HEK293 (cell line): ENCODE measurements around the gene KRT20.
A peak's percentile ranks its signal among the peaks of the same experiment; 100 is the strongest.

Source experiments
- CTCF ChIA-PET: fragments of 350-600 bp; formaldehyde crosslinking; extraction: SDS; loops from one replicate; lab custom pipeline; 2021; ENCODE audit warnings: antibody characterized with exemption; lab: Yijun Ruan, JAX
- POLR2A ChIA-PET: fragments of 300-600 bp; formaldehyde crosslinking; extraction: SDS; loops from one replicate; lab custom pipeline; 2020; ENCODE audit warnings: antibody characterized with exemption, inconsistent platforms; lab: Yijun Ruan, JAX
- H3K27ac ChIP-seq: fragments of 200-500 bp; sonication (Bioruptor generic); 2 replicates; pipeline ENCODE4 v1.5.1; 2014; ENCODE audit warnings: low read depth, low read length, control low read depth, inconsistent platforms; ENCODE audit errors: extremely low read depth
- H3K36me3 ChIP-seq, 2 experiments: fragments of 200-500 bp in 1 of 2; sonication (Bioruptor generic) in 1 of 2; 1 replicate in 1 of 2; 2 replicates in 1 of 2; pipeline ENCODE4 v1.5.1; 2014 to 2017; ENCODE audit warnings: inconsistent platforms in 2 of 2, low read length in 2 of 2; ENCODE audit not compliant: control insufficient read depth in 2 of 2, insufficient read depth in 1 of 2
- H3K4me1 ChIP-seq: fragments of 200-500 bp; sonication (Bioruptor generic); 2 replicates; pipeline ENCODE4 v1.5.1; 2014; ENCODE audit warnings: mild to moderate bottlenecking, low read length, inconsistent platforms; ENCODE audit not compliant: control insufficient read depth, insufficient read depth
- H3K4me3 ChIP-seq: 2 replicates; pipeline ENCODE4 v1.5.1; 2011; ENCODE audit warnings: low read depth, mild to moderate bottlenecking, control low read depth, low read length, moderate library complexity
- H3K9me3 ChIP-seq: fragments of 200-500 bp; sonication (Bioruptor generic); 2 replicates; pipeline ENCODE4 v1.5.1; 2014; ENCODE audit warnings: low read depth, low read length, inconsistent platforms; ENCODE audit not compliant: control insufficient read depth, insufficient read depth
- GLIS2 ChIP-seq: fragments of 450-650 bp; formaldehyde crosslinking; IDR thresholded peaks from 2 replicates; pipeline ENCODE4 v1.5.1; 2016; ENCODE audit warnings: missing biosample characterization, missing genetic modification characterization
- KLF1 ChIP-seq: fragments of 450-650 bp; formaldehyde crosslinking; IDR thresholded peaks from 2 replicates; pipeline ENCODE4 v1.5.1; 2016; ENCODE audit warnings: missing biosample characterization, missing genetic modification characterization
- SCRT2 ChIP-seq: fragments of 450-650 bp; formaldehyde crosslinking; IDR thresholded peaks from 2 replicates; pipeline ENCODE4 v1.5.1; 2016; ENCODE audit warnings: missing biosample characterization, missing genetic modification characterization
- SP7 ChIP-seq: fragments of 450-650 bp; formaldehyde crosslinking; IDR thresholded peaks from 2 replicates; pipeline ENCODE4 v1.5.1; 2016; ENCODE audit warnings: missing biosample characterization, missing genetic modification characterization
- ZBTB17 ChIP-seq: fragments of 450-650 bp; formaldehyde crosslinking; IDR thresholded peaks from 2 replicates; pipeline ENCODE4 v1.5.1; 2016; ENCODE audit warnings: missing biosample characterization, missing genetic modification characterization
- ZFP69B ChIP-seq: fragments of 450-650 bp; formaldehyde crosslinking; IDR thresholded peaks from 2 replicates; pipeline ENCODE4 v1.5.1; 2016; ENCODE audit warnings: missing biosample characterization, missing genetic modification characterization
- ZNF184 ChIP-seq: fragments of 450-650 bp; IDR thresholded peaks from 2 replicates; pipeline ENCODE4 v1.5.1; 2018; ENCODE audit warnings: missing biosample characterization, mild to moderate bottlenecking, missing genetic modification characterization
- ZNF223 ChIP-seq: fragments of 450-650 bp; formaldehyde crosslinking; IDR thresholded peaks from 2 replicates; pipeline ENCODE4 v1.5.1; 2016; ENCODE audit warnings: missing biosample characterization, missing genetic modification characterization
- ZNF24 ChIP-seq: fragments of 450-650 bp; formaldehyde crosslinking; IDR thresholded peaks from 2 replicates; pipeline ENCODE4 v1.5.1; 2016; ENCODE audit warnings: missing biosample characterization, missing genetic modification characterization
- ZNF274 ChIP-seq, 2 experiments: fragments of 200-500 bp in 1 of 2; fragments of 450-650 bp in 1 of 2; sonication (Bioruptor generic) in 1 of 2; formaldehyde crosslinking in 1 of 2; IDR thresholded peaks; 2 replicates each; pipeline versions ENCODE4 v1.5.1 to v1.6.1; 2014 to 2016; ENCODE audit warnings: borderline replicate concordance in 1 of 2, inconsistent platforms in 1 of 2, low read length in 1 of 2, missing biosample characterization in 1 of 2, missing genetic modification characterization in 1 of 2
- ZNF366 ChIP-seq: fragments of 450-650 bp; formaldehyde crosslinking; conservative IDR thresholded peaks from 2 replicates; pipeline ENCODE4 v1.5.1; 2016; ENCODE audit warnings: missing biosample characterization, missing genetic modification characterization
- ZNF426 ChIP-seq: fragments of 450-650 bp; formaldehyde crosslinking; IDR thresholded peaks from 2 replicates; pipeline ENCODE4 v1.5.1; 2017; ENCODE audit warnings: missing biosample characterization, missing genetic modification characterization, mild to moderate bottlenecking, inconsistent platforms, moderate library complexity
- ZNF530 ChIP-seq: fragments of 450-650 bp; formaldehyde crosslinking; IDR thresholded peaks from 2 replicates; pipeline ENCODE4 v1.5.1; 2016; ENCODE audit warnings: low read depth, missing biosample characterization, missing genetic modification characterization
- ZNF561 ChIP-seq: fragments of 450-650 bp; IDR thresholded peaks from 2 replicates; pipeline ENCODE4 v1.5.1; 2018; ENCODE audit warnings: missing biosample characterization, missing genetic modification characterization, borderline replicate concordance
- ZNF629 ChIP-seq: fragments of 450-650 bp; formaldehyde crosslinking; IDR thresholded peaks from 2 replicates; pipeline ENCODE4 v1.5.1; 2017; ENCODE audit warnings: missing biosample characterization, missing genetic modification characterization
- ZNF660 ChIP-seq: fragments of 450-650 bp; IDR thresholded peaks from 2 replicates; pipeline ENCODE4 v1.5.1; 2018; ENCODE audit warnings: missing biosample characterization, mild to moderate bottlenecking, missing genetic modification characterization
- ZNF843 ChIP-seq: fragments of 450-650 bp; formaldehyde crosslinking; IDR thresholded peaks from 2 replicates; pipeline ENCODE4 v1.5.1; 2016; ENCODE audit warnings: missing biosample characterization, missing genetic modification characterization
- ZXDB ChIP-seq: fragments of 450-650 bp; formaldehyde crosslinking; IDR thresholded peaks from 2 replicates; pipeline ENCODE4 v1.5.1; 2016; ENCODE audit warnings: missing biosample characterization, missing genetic modification characterization
- TF ChIP-seq, protein P1 (sequence below): fragments of 450-650 bp; formaldehyde crosslinking; IDR thresholded peaks from 2 replicates; pipeline ENCODE4 v1.5.1; 2016; ENCODE audit warnings: missing biosample characterization, missing genetic modification characterization
- TF ChIP-seq, protein P2 (sequence below): fragments of 450-650 bp; formaldehyde crosslinking; IDR thresholded peaks from 2 replicates; pipeline ENCODE4 v1.5.1; 2016; ENCODE audit warnings: missing biosample characterization, missing genetic modification characterization
- TF ChIP-seq, protein P3 (sequence below): fragments of 450-650 bp; formaldehyde crosslinking; IDR thresholded peaks from 2 replicates; pipeline ENCODE4 v1.5.1; 2016; ENCODE audit warnings: missing biosample characterization, missing genetic modification characterization
- TF ChIP-seq, protein P4 (sequence below): fragments of 450-650 bp; formaldehyde crosslinking; IDR thresholded peaks from 2 replicates; pipeline ENCODE4 v1.5.1; 2017; ENCODE audit warnings: missing biosample characterization, missing genetic modification characterization

KRT20 gene

DNA sequence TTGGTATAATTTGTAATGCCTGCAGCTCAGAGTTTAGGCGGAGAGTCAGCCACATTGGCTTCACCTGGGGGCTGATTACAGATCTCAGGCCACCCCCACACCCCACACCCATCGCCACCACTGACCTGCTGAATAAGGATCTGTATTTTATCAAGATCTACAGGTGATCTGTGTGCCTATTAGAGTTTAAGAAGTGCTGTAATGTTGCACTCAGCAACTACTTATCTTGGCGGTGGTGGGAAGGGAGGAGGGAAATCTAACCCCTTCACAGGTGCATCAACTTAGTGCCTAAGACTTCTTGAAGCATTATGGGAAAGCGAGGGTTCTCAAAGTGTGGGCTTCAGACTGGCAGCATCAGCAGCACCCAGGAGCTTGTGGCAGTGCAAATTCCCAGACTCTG lies 17.5 kb upstream of the KRT20 start:
- no peaks in the 10 kb centered on the region for H3K9me3 ChIP-seq
- H3K27ac ChIP-seq = peak overlapping the region; percentile 63; the same call in 1 of the 2 replicates
- H3K36me3 ChIP-seq = no peaks in the 10 kb centered on the region
- H3K4me3 ChIP-seq = no peak overlapping the region
- TF ChIP-seq ZNF561 (tag by site-specific recombination) (no peak), ZNF24 (tag by site-specific recombination) (no peak), SCRT2 (tag by site-specific recombination) (peak; percentile 60; the same call in 1 of the 2 replicates), ZNF184 (tag by site-specific recombination) (no peak)
- H3K4me1 ChIP-seq = peaks cover 27% of the 10 kb centered on the region
- CTCF ChIA-PET = interaction anchor here (0.7 to 3.4 kb wide), 10 partner anchors 11 to 765 kb away, joined by 3 to 15 read pairs (median 3); no protein-coding TSS in a partner anchor
- POLR2A ChIA-PET = interaction anchor here (0.8 kb wide), 1 partner anchor 760 kb away, joined by 3 read pairs; no protein-coding TSS in a partner anchor

DNA sequence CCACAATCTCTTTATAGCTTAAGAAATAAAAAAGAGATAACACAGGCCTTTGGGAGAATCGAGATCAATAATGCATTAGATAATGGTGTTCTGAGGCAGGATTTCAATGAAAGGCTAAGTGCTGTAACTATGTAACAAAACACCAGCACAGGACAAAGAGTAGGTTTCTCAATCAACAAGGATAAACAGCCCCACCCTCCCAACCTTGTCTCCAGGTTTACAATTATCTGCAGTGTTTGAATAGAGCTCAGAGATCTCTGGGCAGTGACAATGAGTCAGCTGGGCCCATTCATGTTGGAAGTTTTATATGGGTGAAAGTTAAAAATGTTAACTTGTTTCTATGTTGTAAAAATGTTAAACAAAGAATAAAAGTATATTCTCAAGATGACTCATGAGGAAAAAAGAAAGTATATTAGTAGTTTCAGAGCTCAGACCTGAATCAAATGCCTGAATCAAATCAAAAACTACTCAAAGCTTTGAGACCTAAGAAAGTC lies 17.0 kb upstream of the KRT20 start:
- POLR2A ChIA-PET = interaction anchor here (0.8 kb wide), 1 partner anchor 761 kb away, joined by 3 read pairs; no protein-coding TSS in a partner anchor
- H3K27ac ChIP-seq = peak overlapping the region; percentile 63; the same call in 1 of the 2 replicates

More for the DNA sequence above, 17.0 kb upstream of the KRT20 start:
- Histone ChIP-seq H3K4me1 (peaks cover 27% of the 10 kb centered on the region), H3K9me3 (no peaks in the 10 kb centered on the region), H3K36me3 (no peaks in the 10 kb centered on the region), H3K4me3 (no peak overlapping the region)
- CTCF ChIA-PET = interaction anchor here (0.6 to 3.4 kb wide), 13 partner anchors 11 to 766 kb away, joined by 3 to 15 read pairs (median 3); partner anchors contain the start of gene KRT20
- TF ChIP-seq ZFP69B (tag by site-specific recombination) = 0 out of 2 replicates have a peak, but pooled peaks have one; percentile 31
- no peak for TF ChIP-seq ZNF426
- TF ChIP-seq SP7 (tag by site-specific recombination) = peak; percentile 69
- TF ChIP-seq ZNF629 (tag by site-specific recombination) = 0 out of 2 replicates have a peak, but pooled peaks have one; percentile 15
- peak; percentile 41 for TF ChIP-seq ZBTB17 (tag by site-specific recombination)
- peak; percentile 48 for TF ChIP-seq KLF1
- no peak for TF ChIP-seq ZXDB
- no peak for TF ChIP-seq ZNF530 (tag by site-specific recombination)
- TF ChIP-seq, protein P1, sequence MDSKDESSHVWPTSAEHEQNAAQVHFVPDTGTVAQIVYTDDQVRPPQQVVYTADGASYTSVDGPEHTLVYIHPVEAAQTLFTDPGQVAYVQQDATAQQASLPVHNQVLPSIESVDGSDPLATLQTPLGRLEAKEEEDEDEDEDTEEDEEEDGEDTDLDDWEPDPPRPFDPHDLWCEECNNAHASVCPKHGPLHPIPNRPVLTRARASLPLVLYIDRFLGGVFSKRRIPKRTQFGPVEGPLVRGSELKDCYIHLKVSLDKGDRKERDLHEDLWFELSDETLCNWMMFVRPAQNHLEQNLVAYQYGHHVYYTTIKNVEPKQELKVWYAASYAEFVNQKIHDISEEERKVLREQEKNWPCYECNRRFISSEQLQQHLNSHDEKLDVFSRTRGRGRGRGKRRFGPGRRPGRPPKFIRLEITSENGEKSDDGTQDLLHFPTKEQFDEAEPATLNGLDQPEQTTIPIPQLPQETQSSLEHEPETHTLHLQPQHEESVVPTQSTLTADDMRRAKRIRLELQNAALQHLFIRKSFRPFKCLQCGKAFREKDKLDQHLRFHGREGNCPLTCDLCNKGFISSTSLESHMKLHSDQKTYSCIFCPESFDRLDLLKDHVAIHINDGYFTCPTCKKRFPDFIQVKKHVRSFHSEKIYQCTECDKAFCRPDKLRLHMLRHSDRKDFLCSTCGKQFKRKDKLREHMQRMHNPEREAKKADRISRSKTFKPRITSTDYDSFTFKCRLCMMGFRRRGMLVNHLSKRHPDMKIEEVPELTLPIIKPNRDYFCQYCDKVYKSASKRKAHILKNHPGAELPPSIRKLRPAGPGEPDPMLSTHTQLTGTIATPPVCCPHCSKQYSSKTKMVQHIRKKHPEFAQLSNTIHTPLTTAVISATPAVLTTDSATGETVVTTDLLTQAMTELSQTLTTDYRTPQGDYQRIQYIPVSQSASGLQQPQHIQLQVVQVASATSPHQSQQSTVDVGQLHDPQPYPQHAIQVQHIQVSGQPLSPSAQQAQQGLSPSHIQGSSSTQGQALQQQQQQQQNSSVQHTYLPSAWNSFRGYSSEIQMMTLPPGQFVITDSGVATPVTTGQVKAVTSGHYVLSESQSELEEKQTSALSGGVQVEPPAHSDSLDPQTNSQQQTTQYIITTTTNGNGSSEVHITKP (tag by site-specific recombination) = peak; percentile 44; the same call in 1 of the 2 replicates
- TF ChIP-seq, protein P2, sequence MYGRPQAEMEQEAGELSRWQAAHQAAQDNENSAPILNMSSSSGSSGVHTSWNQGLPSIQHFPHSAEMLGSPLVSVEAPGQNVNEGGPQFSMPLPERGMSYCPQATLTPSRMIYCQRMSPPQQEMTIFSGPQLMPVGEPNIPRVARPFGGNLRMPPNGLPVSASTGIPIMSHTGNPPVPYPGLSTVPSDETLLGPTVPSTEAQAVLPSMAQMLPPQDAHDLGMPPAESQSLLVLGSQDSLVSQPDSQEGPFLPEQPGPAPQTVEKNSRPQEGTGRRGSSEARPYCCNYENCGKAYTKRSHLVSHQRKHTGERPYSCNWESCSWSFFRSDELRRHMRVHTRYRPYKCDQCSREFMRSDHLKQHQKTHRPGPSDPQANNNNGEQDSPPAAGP = 0 out of 2 replicates have a peak, but pooled peaks have one; percentile 27
- TF ChIP-seq ZNF843 (tag by site-specific recombination) = no peak
- TF ChIP-seq ZNF223 (tag by site-specific recombination) = no peak
- TF ChIP-seq ZNF274 (IDR thresholded peaks at IDR 0.05; ENCODE audit: low read length) = no peak
- no peak for TF ChIP-seq ZNF274 (tag by site-specific recombination; IDR thresholded peaks at IDR 0.05; ENCODE audit: borderline replicate concordance)
- TF ChIP-seq ZNF660 (tag by site-specific recombination) = 0 out of 2 replicates have a peak, but pooled peaks have one; percentile 29
- TF ChIP-seq, protein P3, sequence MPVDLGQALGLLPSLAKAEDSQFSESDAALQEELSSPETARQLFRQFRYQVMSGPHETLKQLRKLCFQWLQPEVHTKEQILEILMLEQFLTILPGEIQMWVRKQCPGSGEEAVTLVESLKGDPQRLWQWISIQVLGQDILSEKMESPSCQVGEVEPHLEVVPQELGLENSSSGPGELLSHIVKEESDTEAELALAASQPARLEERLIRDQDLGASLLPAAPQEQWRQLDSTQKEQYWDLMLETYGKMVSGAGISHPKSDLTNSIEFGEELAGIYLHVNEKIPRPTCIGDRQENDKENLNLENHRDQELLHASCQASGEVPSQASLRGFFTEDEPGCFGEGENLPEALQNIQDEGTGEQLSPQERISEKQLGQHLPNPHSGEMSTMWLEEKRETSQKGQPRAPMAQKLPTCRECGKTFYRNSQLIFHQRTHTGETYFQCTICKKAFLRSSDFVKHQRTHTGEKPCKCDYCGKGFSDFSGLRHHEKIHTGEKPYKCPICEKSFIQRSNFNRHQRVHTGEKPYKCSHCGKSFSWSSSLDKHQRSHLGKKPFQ (tag by site-specific recombination) = no peak
- no peak for TF ChIP-seq ZNF366 (tag by site-specific recombination)
- TF ChIP-seq, protein P4, sequence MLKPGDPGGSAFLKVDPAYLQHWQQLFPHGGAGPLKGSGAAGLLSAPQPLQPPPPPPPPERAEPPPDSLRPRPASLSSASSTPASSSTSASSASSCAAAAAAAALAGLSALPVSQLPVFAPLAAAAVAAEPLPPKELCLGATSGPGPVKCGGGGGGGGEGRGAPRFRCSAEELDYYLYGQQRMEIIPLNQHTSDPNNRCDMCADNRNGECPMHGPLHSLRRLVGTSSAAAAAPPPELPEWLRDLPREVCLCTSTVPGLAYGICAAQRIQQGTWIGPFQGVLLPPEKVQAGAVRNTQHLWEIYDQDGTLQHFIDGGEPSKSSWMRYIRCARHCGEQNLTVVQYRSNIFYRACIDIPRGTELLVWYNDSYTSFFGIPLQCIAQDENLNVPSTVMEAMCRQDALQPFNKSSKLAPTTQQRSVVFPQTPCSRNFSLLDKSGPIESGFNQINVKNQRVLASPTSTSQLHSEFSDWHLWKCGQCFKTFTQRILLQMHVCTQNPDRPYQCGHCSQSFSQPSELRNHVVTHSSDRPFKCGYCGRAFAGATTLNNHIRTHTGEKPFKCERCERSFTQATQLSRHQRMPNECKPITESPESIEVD (tag by site-specific recombination) = peak; percentile 74
- no peak for TF ChIP-seq GLIS2 (tag by site-specific recombination)
